Hair follicle dermal papilla cell (primary cell): ENCODE data around the gene FANCM. TPM values are rescaled to one million over a fixed set of nuclear protein-coding genes. Genes with fewer than 3 reads are reported as not detected.

Experiments
- small RNA-seq: library from RNA; depleted of rRNA; stranded (forward); fragments of <200 nt; gene quantifications from one replicate; pipeline ENCODE3, GENCODE V24; 2012
- total RNA-seq: library from RNA; depleted of rRNA; stranded (reverse); fragments of >200 nt; gene quantifications from 2 replicates; pipeline ENCODE4 v1.2.3, GENCODE V29; 2012

The FANCM gene
- total RNA-seq, result 3.8 and 5.5 TPM in 2 replicates

GRCh38 chr14:45135659-45136395 is at the start of gene FANCM:
Gene FANCM (plus strand): TSS chr14:45135930. CDS start chr14:45136032, 102 bp downstream.

GRCh38 chr14:45134051-45134958 is 1.4 kb upstream of the FANCM start, which contains the start of gene FKBP3:
Gene FKBP3 (minus strand): TSS chr14:45134481. CDS start chr14:45134456, 25 bp downstream.

Small RNA genes within 50 kb of the gene (small RNA-seq; reads per million reads assigned to genes)
- gene RF00151 (not detected), gene SNORD127 (10,302 reads per million, percentile 100 among the genes with 10 or more reads in this experiment)

Other genes with a start within 250 kb of the FANCM start
- 11.1 and 11.7 TPM in 2 replicates for gene KLHL28, start 174.0 kb upstream of the FANCM start, total RNA-seq
- 20.0 and 28.4 TPM in 2 replicates for gene TOGARAM1, start 173.7 kb upstream of the FANCM start, total RNA-seq
- 38.1 and 39.9 TPM in 2 replicates for gene PRPF39, start 51.8 kb upstream of the FANCM start, total RNA-seq
- 15.6 and 16.6 TPM in 2 replicates for gene FKBP3, start 1.4 kb upstream of the FANCM start, total RNA-seq
- gene MIS18BP1, start 117.3 kb downstream of the FANCM start, total RNA-seq, result 18.0 and 19.0 TPM in 2 replicates